ENCODE results near the gene SP1. TPM values are rescaled to one million over a fixed set of nuclear protein-coding genes. Genes with fewer than 3 reads are reported as not detected.

The SP1 gene
- polyA plus RNA-seq, 6 donors from 2014 or later, result 8.3 to 17.5 (median 12.7) TPM

DNA sequence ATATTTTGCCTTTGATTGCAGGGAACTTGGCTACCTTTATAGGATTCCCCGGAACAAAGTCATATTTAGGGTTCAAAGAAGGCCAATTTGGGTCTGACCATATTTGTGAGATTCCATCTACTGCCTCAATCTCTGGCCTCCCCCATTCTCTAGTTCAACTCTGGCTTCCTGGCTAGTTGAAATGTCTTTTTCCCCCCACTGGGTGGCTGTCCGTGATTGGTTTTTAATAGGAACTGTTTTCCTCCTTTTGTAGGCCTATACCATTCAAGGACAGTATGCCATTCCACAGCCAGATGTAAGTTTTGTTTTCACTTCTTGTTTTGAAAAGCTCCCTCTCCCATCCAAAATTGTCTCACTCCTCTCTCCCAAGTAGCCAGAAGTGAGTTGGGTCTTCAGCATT is 85.7 kb downstream of the SP1 start:
- no peak for ATAC-seq (ENCODE audit: low read depth in 2 of 2)
- H3K27me3 Mint-ChIP-seq, result no peaks in the 10 kb centered on the region
- H3K36me3 Mint-ChIP-seq, result peaks cover 21 to 32% of the 10 kb centered on the region in 2 donors
- DNase-seq, result no peak
- H3K4me1 Mint-ChIP-seq, result peaks cover 7 to 31% (median 18%) of the 10 kb centered on the region in 3 donors
- no peaks in the 10 kb centered on the region for H3K9me3 Mint-ChIP-seq
- H3K4me3 Mint-ChIP-seq, result peak overlapping the region in 1 of 8 donors; percentile 15
- H3K27ac Mint-ChIP-seq, result peak overlapping the region in 2 of 6 donors; percentile 75 to 82

Other genes starting within 250 kb of the SP1 start
- 1 to 10 TPM; 1.8 to 6.0 (median 4.2) TPM for gene ZNF740, start 199.5 kb upstream of the SP1 start, polyA plus RNA-seq (ENCODE audit: low read depth in 6 of 6)
- 1 to 10 TPM in 4 of 6 donors, under 1 TPM in 2; 0.19 to 1.8 (median 1.1) TPM for gene CSAD, start 199.3 kb upstream of the SP1 start, polyA plus RNA-seq (ENCODE audit: low read depth in 6 of 6)
- gene ITGB7, start 172.9 kb upstream of the SP1 start, polyA plus RNA-seq (ENCODE audit: low read depth in 6 of 6), result 100 to 1,000 TPM in 1 of 6 donors, 10 to 100 TPM in 5; 63.2 to 174 (median 96.4) TPM
- 1 to 10 TPM in 2 of 6 donors, under 1 TPM in 2, not detected in 2; 0.78 to 2.2 (median 1.3) TPM for gene RARG, start 148.0 kb upstream of the SP1 start, polyA plus RNA-seq (ENCODE audit: low read depth in 6 of 6)
- under 1 TPM in 3 of 6 donors, not detected in 3; 0.12 to 0.40 (median 0.23) TPM for gene ESPL1, start 111.9 kb upstream of the SP1 start, polyA plus RNA-seq (ENCODE audit: low read depth in 6 of 6)
- 1,000 to 10,000 TPM; 1,564 to 1,943 (median 1,771) TPM for gene PFDN5, start 84.6 kb upstream of the SP1 start, polyA plus RNA-seq (ENCODE audit: low read depth in 6 of 6)
- gene MYG1, start 80.5 kb upstream of the SP1 start, polyA plus RNA-seq (ENCODE audit: low read depth in 6 of 6), result 10 to 100 TPM; 52.3 to 94.2 (median 60.4) TPM
- gene AAAS, start 58.6 kb upstream of the SP1 start, polyA plus RNA-seq (ENCODE audit: low read depth in 6 of 6), result 10 to 100 TPM; 34.9 to 49.9 (median 38.5) TPM
- under 1 TPM in 3 of 6 donors, not detected in 3; 0.17 to 0.33 (median 0.27) TPM for gene SP7, start 43.8 kb upstream of the SP1 start, polyA plus RNA-seq (ENCODE audit: low read depth in 6 of 6)
- not detected for gene AMHR2, start 43.7 kb downstream of the SP1 start, polyA plus RNA-seq (ENCODE audit: low read depth in 6 of 6)
- gene PRR13, start 61.6 kb downstream of the SP1 start, polyA plus RNA-seq (ENCODE audit: low read depth in 6 of 6), result 1,000 to 10,000 TPM in 1 of 6 donors, 100 to 1,000 TPM in 5; 660 to 1,169 (median 730) TPM
- gene PCBP2, start 71.9 kb downstream of the SP1 start, polyA plus RNA-seq (ENCODE audit: low read depth in 6 of 6), result 100 to 1,000 TPM; 116 to 172 (median 146) TPM
- gene MAP3K12, start 119.3 kb downstream of the SP1 start, polyA plus RNA-seq (ENCODE audit: low read depth in 6 of 6), result 1 to 10 TPM in 4 of 6 donors, under 1 TPM in 1, not detected in 1; 1.00 to 1.8 (median 1.4) TPM
- gene TARBP2, start 121.1 kb downstream of the SP1 start, polyA plus RNA-seq (ENCODE audit: low read depth in 6 of 6), result 10 to 100 TPM; 14.8 to 29.0 (median 18.5) TPM
- not detected for gene NPFF, start 127.3 kb downstream of the SP1 start, polyA plus RNA-seq (ENCODE audit: low read depth in 6 of 6)
- 10 to 100 TPM; 12.2 to 18.7 (median 16.2) TPM for gene ATF7, start 246.2 kb downstream of the SP1 start, polyA plus RNA-seq (ENCODE audit: low read depth in 6 of 6)